ENCODE results near the gene FIBCD1. TPM values are rescaled to one million over a fixed set of nuclear protein-coding genes. Genes with fewer than 3 reads are reported as not detected.

The FIBCD1 gene
- total RNA-seq, 1 experiment from 2014 or later = 6.6 TPM

DNA sequence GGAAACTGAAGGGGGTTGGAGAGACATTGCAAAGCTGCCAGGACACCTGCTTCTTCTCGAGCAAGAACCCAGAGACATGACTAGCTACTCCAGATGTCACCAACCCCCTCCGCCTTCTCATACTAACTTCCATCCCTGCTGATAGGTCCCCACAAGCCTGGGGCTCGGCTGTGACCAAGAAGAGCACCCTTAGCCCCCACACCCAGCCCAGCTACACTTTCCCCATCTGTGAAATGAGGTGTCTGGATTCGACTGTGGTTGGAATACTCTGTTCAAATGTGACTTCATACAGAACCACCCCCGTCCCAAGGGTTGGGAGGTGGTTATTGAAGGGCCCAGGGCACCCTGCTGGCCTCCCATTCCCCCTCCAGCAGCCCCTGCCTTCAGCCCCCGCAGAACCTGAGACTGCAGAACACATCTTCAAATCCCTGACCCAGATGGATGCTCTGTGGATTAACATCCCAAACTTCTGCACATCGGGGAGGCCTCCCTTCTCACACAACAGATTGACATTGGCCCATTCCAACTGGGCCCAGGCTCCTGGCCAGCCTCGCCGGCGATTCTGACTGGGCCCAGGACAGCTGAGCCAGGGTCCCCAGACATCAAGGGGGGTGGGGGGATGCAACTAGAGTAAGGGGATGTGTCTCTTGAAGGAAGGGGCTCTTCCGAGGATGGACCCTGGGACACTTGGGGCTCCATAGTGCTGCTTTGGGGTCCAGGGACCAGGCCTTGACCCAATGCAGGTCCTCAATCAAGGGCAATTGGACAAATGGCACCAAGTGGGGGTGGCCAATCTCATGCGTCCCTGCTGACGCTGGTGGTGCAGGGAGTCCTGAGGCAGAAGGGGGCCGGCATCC, 21.7 kb upstream of the FIBCD1 start (continued):
- TF ChIP-seq, protein P1, sequence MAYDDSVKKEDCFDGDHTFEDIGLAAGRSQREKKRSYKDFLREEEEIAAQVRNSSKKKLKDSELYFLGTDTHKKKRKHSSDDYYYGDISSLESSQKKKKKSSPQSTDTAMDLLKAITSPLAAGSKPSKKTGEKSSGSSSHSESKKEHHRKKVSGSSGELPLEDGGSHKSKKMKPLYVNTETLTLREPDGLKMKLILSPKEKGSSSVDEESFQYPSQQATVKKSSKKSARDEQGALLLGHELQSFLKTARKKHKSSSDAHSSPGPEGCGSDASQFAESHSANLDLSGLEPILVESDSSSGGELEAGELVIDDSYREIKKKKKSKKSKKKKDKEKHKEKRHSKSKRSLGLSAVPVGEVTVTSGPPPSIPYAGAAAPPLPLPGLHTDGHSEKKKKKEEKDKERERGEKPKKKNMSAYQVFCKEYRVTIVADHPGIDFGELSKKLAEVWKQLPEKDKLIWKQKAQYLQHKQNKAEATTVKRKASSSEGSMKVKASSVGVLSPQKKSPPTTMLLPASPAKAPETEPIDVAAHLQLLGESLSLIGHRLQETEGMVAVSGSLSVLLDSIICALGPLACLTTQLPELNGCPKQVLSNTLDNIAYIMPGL (CRISPR knock-in tag; IDR thresholded peaks at IDR 0.05) = no peak
- TF ChIP-seq, protein P2, sequence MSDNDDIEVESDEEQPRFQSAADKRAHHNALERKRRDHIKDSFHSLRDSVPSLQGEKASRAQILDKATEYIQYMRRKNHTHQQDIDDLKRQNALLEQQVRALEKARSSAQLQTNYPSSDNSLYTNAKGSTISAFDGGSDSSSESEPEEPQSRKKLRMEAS (CRISPR knock-in tag; IDR thresholded peaks at IDR 0.05) = no peak
- no peak for TF ChIP-seq RORB (CRISPR knock-in tag; IDR thresholded peaks at IDR 0.05)
- TF ChIP-seq, protein P3, sequence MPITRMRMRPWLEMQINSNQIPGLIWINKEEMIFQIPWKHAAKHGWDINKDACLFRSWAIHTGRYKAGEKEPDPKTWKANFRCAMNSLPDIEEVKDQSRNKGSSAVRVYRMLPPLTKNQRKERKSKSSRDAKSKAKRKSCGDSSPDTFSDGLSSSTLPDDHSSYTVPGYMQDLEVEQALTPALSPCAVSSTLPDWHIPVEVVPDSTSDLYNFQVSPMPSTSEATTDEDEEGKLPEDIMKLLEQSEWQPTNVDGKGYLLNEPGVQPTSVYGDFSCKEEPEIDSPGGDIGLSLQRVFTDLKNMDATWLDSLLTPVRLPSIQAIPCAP (CRISPR knock-in tag; IDR thresholded peaks at IDR 0.05) = no peak
- no peak for TF ChIP-seq NFE2L1 (CRISPR knock-in tag; IDR thresholded peaks at IDR 0.05)
- TF ChIP-seq, protein P4, sequence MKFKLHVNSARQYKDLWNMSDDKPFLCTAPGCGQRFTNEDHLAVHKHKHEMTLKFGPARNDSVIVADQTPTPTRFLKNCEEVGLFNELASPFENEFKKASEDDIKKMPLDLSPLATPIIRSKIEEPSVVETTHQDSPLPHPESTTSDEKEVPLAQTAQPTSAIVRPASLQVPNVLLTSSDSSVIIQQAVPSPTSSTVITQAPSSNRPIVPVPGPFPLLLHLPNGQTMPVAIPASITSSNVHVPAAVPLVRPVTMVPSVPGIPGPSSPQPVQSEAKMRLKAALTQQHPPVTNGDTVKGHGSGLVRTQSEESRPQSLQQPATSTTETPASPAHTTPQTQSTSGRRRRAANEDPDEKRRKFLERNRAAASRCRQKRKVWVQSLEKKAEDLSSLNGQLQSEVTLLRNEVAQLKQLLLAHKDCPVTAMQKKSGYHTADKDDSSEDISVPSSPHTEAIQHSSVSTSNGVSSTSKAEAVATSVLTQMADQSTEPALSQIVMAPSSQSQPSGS (CRISPR knock-in tag; IDR thresholded peaks at IDR 0.05; ENCODE audit: borderline replicate concordance, low read depth) = no peak
- no peak for TF ChIP-seq EMX1 (CRISPR knock-in tag; IDR thresholded peaks at IDR 0.05)
- TF ChIP-seq CBFB (CRISPR knock-in tag; IDR thresholded peaks at IDR 0.05; ENCODE audit: low read depth) = no peak
- no peak for TF ChIP-seq HMGA2 (CRISPR knock-in tag; IDR thresholded peaks at IDR 0.05)
- TF ChIP-seq ZNF232 (CRISPR knock-in tag; IDR thresholded peaks at IDR 0.05) = no peak

DNA sequence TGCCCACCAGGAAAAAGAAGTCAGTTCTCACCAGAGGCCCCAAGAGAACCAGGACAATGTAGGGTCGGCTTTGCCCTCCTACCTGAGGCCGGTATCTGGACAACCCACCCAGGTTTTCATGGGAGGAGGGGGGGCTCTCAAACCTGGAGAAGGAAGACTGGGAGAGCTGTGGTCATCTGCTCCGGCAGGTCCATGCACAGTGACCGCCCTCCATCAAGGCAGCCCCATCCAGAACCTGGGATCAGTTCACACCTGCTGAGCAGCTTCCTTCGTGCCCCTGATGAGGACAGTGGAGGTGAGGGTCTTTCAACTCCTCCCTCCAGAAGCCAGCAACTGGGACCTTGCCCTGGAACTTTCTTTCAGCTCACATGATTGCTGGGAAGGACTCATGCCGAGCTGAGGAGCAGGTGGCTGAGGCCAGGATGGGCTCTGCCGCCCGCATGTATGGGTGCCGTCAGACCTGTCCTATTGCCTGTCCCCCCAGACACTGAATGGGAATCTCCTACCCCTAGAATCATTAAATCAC, 20.8 kb upstream of the FIBCD1 start:
- Mint-ChIP-seq H3K27me3 (ENCODE audit: low read depth) (no peaks in the 10 kb centered on the region), H3K27ac (no peak overlapping the region), H3K4me3 (no peak overlapping the region), H3K4me1 (no peaks in the 10 kb centered on the region), H3K9me3 (peaks cover 10% of the 10 kb centered on the region), H3K36me3 (peaks cover 4% of the 10 kb centered on the region)
- ATAC-seq = no peak
- DNase-seq (ENCODE audit: low spot score) = no peak
- ChIA-PET POLR2A (interaction anchor here (1.0 kb wide), 1 partner anchor 11 kb away, joined by 3 read pairs; no protein-coding TSS in a partner anchor), CTCF (no interaction called here)
- TF ChIP-seq, protein P5, sequence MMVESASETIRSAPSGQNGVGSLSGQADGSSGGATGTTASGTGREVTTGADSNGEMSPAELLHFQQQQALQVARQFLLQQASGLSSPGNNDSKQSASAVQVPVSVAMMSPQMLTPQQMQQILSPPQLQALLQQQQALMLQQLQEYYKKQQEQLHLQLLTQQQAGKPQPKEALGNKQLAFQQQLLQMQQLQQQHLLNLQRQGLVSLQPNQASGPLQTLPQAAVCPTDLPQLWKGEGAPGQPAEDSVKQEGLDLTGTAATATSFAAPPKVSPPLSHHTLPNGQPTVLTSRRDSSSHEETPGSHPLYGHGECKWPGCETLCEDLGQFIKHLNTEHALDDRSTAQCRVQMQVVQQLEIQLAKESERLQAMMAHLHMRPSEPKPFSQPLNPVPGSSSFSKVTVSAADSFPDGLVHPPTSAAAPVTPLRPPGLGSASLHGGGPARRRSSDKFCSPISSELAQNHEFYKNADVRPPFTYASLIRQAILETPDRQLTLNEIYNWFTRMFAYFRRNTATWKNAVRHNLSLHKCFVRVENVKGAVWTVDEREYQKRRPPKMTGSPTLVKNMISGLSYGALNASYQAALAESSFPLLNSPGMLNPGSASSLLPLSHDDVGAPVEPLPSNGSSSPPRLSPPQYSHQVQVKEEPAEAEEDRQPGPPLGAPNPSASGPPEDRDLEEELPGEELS (CRISPR knock-in tag; IDR thresholded peaks at IDR 0.05) = no peak
- TF ChIP-seq, protein P6, sequence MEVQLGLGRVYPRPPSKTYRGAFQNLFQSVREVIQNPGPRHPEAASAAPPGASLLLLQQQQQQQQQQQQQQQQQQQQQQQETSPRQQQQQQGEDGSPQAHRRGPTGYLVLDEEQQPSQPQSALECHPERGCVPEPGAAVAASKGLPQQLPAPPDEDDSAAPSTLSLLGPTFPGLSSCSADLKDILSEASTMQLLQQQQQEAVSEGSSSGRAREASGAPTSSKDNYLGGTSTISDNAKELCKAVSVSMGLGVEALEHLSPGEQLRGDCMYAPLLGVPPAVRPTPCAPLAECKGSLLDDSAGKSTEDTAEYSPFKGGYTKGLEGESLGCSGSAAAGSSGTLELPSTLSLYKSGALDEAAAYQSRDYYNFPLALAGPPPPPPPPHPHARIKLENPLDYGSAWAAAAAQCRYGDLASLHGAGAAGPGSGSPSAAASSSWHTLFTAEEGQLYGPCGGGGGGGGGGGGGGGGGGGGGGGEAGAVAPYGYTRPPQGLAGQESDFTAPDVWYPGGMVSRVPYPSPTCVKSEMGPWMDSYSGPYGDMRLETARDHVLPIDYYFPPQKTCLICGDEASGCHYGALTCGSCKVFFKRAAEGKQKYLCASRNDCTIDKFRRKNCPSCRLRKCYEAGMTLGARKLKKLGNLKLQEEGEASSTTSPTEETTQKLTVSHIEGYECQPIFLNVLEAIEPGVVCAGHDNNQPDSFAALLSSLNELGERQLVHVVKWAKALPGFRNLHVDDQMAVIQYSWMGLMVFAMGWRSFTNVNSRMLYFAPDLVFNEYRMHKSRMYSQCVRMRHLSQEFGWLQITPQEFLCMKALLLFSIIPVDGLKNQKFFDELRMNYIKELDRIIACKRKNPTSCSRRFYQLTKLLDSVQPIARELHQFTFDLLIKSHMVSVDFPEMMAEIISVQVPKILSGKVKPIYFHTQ (CRISPR knock-in tag; IDR thresholded peaks at IDR 0.05) = no peak
- TF ChIP-seq MXD4 (CRISPR knock-in tag; IDR thresholded peaks at IDR 0.05; ENCODE audit: borderline replicate concordance) (no peak), MYBL2 (CRISPR knock-in tag; IDR thresholded peaks at IDR 0.05) (no peak), ZNF671 (CRISPR knock-in tag; IDR thresholded peaks at IDR 0.05) (no peak), CREB1 (CRISPR knock-in tag; IDR thresholded peaks at IDR 0.05) (no peak), EMX1 (CRISPR knock-in tag; IDR thresholded peaks at IDR 0.05) (no peak)
- TF ChIP-seq, protein P7, sequence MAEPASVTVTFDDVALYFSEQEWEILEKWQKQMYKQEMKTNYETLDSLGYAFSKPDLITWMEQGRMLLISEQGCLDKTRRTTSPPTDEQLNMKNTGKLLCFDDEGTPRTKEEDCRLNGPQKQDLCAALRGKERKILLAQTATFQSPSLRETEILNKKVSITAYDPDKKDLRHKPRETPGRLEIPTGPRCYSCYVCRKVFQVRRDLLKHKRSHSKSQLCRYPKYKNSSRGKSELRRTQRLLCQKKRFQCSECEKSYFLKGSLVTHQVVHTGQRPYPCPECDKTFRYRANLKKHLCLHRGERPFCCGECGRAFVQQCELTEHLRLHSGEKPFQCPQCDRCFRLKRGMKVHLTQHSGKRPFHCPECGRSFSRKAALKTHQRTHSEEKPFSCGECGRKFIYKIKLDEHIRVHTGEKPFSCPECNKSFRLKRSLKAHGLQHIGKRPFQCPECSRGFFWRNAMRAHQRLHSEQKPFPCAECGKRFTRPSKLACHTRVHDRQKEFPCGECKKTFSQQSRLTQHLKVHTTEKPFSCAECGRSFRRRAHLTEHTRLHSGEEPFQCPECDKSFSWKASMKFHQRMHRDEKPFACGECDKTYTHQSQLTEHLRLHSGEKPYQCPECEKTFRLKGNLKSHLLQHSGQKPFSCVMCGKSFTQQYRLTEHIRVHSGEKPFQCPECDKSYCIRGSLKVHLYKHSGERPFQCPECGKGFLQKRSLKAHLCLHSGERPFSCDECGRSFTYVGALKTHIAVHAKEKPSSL (CRISPR knock-in tag; conservative IDR thresholded peaks at IDR 0.05) = no peak
- TF ChIP-seq, protein P8, sequence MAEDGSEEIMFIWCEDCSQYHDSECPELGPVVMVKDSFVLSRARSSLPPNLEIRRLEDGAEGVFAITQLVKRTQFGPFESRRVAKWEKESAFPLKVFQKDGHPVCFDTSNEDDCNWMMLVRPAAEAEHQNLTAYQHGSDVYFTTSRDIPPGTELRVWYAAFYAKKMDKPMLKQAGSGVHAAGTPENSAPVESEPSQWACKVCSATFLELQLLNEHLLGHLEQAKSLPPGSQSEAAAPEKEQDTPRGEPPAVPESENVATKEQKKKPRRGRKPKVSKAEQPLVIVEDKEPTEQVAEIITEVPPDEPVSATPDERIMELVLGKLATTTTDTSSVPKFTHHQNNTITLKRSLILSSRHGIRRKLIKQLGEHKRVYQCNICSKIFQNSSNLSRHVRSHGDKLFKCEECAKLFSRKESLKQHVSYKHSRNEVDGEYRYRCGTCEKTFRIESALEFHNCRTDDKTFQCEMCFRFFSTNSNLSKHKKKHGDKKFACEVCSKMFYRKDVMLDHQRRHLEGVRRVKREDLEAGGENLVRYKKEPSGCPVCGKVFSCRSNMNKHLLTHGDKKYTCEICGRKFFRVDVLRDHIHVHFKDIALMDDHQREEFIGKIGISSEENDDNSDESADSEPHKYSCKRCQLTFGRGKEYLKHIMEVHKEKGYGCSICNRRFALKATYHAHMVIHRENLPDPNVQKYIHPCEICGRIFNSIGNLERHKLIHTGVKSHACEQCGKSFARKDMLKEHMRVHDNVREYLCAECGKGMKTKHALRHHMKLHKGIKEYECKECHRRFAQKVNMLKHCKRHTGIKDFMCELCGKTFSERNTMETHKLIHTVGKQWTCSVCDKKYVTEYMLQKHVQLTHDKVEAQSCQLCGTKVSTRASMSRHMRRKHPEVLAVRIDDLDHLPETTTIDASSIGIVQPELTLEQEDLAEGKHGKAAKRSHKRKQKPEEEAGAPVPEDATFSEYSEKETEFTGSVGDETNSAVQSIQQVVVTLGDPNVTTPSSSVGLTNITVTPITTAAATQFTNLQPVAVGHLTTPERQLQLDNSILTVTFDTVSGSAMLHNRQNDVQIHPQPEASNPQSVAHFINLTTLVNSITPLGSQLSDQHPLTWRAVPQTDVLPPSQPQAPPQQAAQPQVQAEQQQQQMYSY (CRISPR knock-in tag; IDR thresholded peaks at IDR 0.05) = no peak
